Cerebellar nuclear complex (tissue), 1 donor: ENCODE data around the gene ATG7.
"Not testable (repeated sequence)": the region's sequence is repeated elsewhere in the genome, so short reads cannot be mapped to it uniquely, and the experiment has no call there.

ENCODE experiments used
- DNase-seq, 2 experiments: peaks; one replicate each; lab custom pipeline; 2025; lab: John Stamatoyannopoulos, UW

The ATG7 gene

DNA sequence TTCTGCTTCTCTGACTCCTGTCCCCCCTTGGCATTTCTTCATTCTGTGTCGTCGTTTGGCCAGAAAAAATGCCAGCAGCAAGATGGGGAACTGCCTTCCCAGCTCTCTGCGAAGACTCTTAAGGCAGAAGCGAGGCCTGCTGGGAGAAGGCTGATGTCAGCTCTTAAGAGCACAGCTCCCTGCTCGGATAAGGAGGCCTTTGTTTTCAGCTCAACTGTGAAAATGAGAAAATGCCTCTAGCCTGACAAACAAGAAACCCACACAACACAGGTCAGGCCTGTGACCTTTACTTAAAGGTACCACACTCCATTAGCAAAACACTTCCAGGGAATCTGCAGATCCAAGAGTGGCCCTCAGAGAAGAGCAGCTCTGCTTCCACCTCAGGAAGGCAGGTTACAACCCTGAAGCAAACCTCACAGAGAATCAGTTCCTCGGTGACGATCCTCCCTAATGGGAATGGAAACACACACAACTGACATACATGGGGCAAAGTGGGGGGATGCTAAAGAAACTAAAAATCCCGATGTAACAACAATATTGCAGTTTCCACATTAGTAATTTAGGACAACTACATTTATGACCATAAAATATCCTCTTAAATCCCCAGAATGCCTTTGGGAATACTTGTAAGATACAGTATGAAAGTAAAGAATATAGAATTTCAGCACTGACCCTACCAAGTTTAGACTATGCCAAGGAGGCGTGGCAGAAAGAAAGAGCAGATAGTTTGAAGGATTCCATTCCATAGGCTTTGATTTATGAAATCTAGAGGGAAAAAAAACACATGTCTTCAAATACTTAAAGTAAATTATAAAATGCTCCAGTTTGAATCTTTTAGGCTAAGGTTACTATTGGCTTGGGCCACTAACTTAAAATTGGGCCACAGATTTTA, 319.4 kb downstream of the ATG7 start:
- DNase-seq, result peak in 1 of 2 experiments; percentile 54

DNA sequence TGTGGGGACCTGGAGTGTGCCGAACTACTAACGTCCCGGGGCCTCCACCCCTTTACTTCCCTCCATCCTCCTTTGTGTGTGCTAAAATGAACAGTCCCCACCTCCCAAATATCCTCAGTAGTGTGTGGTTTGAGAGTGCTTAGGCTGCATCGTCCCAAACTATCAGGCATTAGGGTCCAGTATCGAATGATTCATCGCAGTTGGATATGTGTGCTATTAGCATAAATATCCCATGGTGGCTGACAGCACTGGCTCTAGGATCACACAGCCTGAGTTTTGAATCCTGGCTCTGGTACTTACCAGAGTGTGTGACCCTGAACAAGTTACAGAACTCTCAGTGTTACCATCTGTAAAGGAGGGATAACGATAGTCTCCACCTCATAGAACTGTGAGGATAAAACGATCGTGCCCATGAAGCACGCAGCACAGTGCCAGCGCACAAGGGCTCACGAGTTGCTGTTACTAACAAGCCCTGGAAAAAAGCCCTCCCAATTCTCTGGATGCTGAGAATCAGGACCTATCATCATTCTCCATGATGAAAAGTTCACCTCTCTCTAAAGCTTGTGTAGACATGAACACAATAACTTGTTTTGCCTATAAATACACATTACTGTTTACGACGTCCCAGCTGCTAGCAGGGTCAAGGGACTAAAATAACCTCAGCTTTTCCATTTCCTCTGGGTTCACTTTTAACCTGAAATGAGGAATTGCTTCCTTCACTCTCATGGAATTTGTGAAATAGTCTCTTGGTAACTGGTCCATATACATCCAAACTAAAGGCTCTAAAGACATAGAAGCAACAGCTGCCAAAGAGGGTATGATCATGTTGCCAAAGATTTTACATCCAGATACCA, 320.5 kb downstream of the ATG7 start:
- no peak for DNase-seq

- no peak for DNase-seq
Observed at GRCh38 chr3:11593318-11594034, 321.3 kb downstream of the ATG7 start.

DNA sequence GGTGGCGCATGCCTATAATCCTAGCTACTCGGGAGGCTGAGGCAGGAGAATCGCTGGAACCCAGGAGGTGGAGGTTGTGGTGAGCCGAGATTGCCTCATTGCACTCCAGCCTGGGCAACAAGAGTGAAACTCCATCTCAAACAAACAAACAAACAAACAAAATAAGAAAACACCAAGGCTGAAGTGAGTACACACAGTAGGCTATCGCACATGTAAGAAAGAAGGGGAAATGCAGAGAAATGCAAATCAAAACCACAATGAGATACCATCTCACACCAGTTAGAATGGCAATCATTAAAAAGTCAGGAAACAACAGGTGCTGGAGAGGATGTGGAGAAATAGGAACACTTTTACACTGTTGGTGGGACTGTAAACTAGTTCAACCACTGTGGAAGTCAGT, 322.8 kb downstream of the ATG7 start:
- not testable (repeated sequence) for DNase-seq

DNA sequence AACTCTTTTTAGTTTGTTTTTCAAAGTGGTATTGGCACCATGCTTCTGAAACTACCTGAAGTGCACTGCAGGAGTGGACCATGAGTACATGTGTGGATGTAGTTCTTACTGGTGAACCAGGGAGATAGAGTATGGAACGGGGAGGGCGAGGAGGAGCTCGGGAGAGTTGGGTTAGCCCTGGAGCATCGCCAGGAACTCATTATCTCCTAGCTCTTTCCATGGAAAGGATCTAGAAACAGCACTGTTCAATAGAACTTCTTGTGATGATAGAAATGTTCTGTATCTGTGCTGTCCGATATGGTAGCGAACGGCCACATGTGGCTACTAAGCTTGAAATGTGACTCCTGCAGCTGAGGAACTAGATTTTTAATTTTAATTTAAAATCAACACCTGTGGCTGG, 324.2 kb downstream of the ATG7 start:
- DNase-seq, result no peak

DNA sequence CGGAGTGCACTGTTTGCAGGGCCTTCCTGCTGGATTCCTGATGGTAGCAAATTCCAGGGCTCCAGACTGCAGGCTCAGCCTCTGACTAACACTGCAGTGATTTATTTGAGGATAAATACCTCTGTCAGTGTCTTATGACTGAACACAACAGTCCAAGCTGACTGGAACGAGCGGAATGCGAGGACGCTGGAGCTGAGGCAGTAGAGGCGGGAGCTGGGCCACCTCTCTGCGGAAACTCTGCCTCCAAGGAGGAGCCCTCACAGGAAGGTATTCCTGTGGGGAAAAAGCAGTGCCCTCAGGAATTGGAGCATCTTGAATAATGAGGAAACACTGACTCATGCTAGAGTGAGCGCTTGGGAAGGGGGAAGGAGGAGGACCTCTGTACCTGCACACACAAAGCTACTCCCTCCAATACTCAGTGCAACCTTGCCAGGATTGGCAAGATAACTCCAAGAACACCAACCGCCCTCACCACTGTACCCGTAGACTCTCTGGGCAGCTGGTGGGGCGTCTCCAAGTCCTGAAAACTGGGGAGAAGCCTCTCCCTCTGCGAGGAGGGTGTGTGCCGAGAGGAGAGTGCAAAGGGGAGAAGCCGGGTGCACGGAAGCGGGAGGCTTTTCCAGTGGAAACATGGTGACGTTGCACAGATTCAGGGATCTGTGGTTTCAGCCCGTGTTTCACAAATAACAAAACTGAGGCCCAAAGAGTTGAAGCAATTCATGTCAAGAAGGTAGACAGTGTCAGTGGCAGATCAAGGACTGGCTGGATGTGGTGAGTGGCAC, 328.5 kb downstream of the ATG7 start:
- no peak for DNase-seq

GRCh38 chr3:11601446-11602238, 329.4 kb downstream of the ATG7 start:
- no peak for DNase-seq

DNA sequence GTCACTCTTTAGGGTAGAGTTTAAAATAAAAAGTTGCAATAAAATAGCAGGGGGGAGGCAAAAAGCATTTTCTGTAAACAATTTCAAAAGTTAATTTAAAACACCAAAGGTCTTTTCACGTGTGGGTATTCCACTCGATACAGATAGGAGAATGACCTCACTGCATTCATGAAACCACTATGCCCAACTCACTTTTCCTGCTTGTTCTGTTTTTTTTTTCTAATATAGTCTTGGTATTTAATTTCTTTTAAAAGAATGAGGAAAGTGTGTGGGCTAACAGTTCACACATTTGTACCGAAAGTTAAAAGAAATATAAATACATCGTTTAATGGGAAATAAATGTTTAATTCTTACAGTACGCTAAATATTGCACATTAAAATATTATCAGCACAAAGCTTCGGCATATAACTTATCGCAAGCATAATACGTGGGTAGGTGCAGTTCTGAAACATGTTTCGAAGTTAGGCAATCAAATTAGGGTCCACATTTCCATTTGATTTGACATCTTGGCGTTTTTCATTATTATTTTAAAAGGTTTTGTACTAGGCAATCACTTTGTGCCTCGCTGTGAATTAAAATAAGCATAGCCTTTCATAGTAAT, 330.1 kb downstream of the ATG7 start:
- DNase-seq, result no peak

DNA sequence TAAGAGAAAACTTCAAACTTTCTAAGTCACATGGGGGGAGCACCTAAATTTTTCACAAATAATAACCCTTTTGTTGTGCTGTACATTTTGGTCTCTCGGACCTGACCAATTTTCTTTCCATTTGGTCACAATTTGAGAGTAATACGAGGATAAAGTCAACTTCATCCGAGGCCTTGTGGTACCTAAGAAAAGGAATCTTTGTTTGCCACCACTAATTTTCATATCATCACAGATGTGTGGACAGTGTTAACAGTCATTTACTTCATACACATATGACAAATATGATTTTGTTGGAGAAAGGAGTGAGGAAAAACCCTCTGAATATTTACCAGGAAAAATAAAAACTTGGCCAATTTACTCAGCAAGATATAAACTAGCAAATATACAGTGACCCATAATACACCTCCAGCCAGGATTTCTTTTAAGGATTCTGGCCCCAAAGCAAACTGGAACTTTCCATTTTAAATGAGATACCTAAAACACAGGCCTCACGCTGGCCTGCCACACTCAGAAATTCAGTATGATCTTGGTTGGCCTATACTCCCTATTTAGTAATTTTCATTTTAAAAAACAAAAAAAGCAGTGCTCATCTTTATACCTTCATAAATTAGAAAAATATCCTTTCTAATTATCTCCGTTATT, 330.8 kb downstream of the ATG7 start:
- no peak for DNase-seq

GRCh38 chr3:11603628-11604027, 331.4 kb downstream of the ATG7 start:
- DNase-seq, result no peak

GRCh38 chr3:11604139-11604892, 332.1 kb downstream of the ATG7 start:
- DNase-seq, result no peak

DNA sequence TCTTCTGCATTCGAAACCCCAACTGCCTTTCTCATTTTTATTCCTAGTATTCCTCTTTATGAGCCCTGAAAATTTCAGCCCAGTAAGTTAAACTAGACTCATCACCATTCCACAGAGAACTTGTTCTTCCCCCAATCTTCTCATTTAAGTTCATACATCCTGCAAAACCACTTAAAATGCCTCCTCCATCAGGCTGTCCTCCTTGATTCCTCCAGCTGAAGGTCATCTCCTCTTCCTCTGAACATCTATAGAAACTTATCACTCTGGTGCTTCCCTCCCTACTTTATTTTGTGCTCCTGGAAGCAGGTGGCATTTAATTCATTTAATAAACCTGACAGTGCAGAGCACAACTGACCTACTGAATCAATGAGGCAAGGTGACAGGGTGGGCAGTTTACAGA, 333.2 kb downstream of the ATG7 start:
- no peak for DNase-seq

DNA sequence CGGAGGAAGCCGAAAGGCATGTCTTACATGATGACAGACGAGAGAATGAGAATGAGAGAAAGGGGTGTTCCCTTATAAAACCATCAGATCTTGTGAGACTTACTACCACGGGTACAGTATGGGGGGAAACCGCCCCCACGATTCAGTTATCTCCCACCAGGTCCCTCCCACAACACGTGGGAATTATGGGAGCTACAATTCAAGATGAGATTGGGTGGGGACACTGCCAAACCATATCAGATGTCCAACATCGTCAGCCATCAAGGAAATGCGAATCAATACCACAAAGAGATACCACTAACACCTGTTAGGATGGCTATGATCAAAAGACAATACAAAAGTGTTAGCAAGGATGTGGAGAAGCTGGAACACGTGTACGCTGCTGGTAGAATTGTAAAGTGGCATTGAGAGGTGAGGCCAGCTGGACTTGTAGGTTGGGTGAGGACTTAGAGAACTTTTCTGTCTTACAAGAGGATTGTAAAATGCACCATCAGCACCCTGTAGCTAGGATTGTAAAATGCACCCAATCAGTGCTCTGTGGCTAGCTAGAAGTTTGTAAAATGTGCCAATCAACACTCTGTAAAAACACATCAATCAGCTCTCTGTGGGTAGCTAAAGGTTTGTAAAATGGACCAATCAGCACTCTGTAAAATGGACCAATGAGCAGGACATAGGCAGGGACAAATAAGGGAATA, 334.0 kb downstream of the ATG7 start:
- no peak for DNase-seq

DNA sequence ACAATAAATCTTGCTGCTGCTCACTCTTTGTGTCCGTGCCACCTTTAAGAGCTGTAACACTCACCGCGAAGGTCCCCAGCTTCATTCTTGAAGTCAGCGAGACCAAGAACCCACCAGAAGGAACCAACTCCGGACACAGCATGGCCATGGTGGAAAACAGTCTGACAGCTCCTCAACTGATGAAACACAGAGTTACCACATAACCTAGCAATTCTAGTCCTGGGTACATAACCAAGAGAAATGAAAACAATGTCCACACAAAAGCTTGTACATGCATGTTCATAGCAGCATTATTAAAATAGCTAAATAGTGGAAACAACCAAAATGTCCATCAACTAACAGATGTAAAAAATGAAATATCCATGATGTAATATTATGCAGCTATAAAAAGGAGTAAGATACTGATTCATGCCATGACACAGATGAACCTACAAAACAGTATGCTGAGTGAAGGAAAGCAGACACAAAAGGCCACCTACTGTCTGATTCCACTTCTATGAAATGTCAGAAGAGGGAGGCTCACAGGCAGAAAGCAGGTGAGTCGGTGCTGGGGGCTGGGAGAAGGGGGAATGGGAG, 334.8 kb downstream of the ATG7 start:
- no peak for DNase-seq
